Ishikawa (cell line): Measurements from ENCODE around the gene CAMTA1.

Experiments
- CEBPB ChIP-seq: IDR thresholded peaks from 2 replicates; pipeline ENCODE4 v1.6.1; 2012
- CREB1 ChIP-seq: IDR thresholded peaks from 2 replicates; pipeline ENCODE4 v1.6.1; 2012; ENCODE audit warnings: low read depth
- EGR1 ChIP-seq: IDR thresholded peaks from 2 replicates; pipeline ENCODE4 v1.6.1; 2012
- EP300 ChIP-seq: IDR thresholded peaks from 2 replicates; pipeline ENCODE4 v1.6.1; 2012; ENCODE audit warnings: borderline replicate concordance
- FOXM1 ChIP-seq: IDR thresholded peaks from 2 replicates; pipeline ENCODE4 v1.6.1; 2012; ENCODE audit warnings: low read depth, borderline replicate concordance
- NFIC ChIP-seq: IDR thresholded peaks from 2 replicates; pipeline ENCODE4 v1.6.1; 2012
- RAD21 ChIP-seq: IDR thresholded peaks from 2 replicates; pipeline ENCODE4 v1.6.1; 2012; ENCODE audit warnings: low read depth
- TAF1 ChIP-seq: IDR thresholded peaks from 2 replicates; pipeline ENCODE4 v1.6.1; 2012; ENCODE audit warnings: low read depth, mild to moderate bottlenecking
- TCF12 ChIP-seq: IDR thresholded peaks from 2 replicates; pipeline ENCODE4 v1.6.1; 2012; ENCODE audit warnings: low read depth
- TEAD4 ChIP-seq: IDR thresholded peaks from 2 replicates; pipeline ENCODE4 v1.6.1; 2012
- YY1 ChIP-seq: IDR thresholded peaks from 2 replicates; pipeline ENCODE4 v1.6.1; 2012; ENCODE audit warnings: low read depth
- ZBTB7A ChIP-seq: IDR thresholded peaks from 2 replicates; pipeline ENCODE4 v1.6.1; 2012; ENCODE audit warnings: low read depth
- TF ChIP-seq, protein P1 (sequence below): IDR thresholded peaks from 2 replicates; pipeline ENCODE4 v1.6.1; 2012
- TF ChIP-seq, protein P2 (sequence below): IDR thresholded peaks from 2 replicates; pipeline ENCODE4 v1.6.1; 2012; ENCODE audit warnings: low read depth, mild to moderate bottlenecking
- TF ChIP-seq, protein P3 (sequence below): IDR thresholded peaks from 2 replicates; pipeline ENCODE4 v1.6.1; 2012

Gene CAMTA1

DNA sequence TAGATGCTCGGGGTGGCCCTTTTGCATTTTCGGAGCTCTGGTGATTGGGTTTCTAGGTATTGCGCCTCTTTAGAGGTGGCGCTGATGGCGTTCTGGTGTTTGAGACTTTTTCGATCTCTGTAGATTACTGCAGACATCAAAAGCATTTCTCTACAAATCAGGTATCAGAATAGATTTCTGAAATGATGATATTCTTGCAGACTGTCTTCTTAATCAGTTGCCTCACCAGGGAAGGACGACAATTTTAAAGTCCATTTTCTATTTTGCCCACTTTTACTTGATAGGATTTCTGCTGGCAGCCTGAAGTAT, 920.6 kb downstream of the CAMTA1 start:
- TF ChIP-seq, protein P1, sequence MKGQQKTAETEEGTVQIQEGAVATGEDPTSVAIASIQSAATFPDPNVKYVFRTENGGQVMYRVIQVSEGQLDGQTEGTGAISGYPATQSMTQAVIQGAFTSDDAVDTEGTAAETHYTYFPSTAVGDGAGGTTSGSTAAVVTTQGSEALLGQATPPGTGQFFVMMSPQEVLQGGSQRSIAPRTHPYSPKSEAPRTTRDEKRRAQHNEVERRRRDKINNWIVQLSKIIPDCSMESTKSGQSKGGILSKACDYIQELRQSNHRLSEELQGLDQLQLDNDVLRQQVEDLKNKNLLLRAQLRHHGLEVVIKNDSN = no peak
- TF ChIP-seq EGR1 (no peak), EP300 (no peak), YY1 (no peak), ZBTB7A (no peak), TAF1 (no peak), TEAD4 (no peak), FOXM1 (no peak), RAD21 (no peak), CREB1 (no peak), NFIC (no peak), TCF12 (no peak), CEBPB (no peak)
- TF ChIP-seq, protein P2, sequence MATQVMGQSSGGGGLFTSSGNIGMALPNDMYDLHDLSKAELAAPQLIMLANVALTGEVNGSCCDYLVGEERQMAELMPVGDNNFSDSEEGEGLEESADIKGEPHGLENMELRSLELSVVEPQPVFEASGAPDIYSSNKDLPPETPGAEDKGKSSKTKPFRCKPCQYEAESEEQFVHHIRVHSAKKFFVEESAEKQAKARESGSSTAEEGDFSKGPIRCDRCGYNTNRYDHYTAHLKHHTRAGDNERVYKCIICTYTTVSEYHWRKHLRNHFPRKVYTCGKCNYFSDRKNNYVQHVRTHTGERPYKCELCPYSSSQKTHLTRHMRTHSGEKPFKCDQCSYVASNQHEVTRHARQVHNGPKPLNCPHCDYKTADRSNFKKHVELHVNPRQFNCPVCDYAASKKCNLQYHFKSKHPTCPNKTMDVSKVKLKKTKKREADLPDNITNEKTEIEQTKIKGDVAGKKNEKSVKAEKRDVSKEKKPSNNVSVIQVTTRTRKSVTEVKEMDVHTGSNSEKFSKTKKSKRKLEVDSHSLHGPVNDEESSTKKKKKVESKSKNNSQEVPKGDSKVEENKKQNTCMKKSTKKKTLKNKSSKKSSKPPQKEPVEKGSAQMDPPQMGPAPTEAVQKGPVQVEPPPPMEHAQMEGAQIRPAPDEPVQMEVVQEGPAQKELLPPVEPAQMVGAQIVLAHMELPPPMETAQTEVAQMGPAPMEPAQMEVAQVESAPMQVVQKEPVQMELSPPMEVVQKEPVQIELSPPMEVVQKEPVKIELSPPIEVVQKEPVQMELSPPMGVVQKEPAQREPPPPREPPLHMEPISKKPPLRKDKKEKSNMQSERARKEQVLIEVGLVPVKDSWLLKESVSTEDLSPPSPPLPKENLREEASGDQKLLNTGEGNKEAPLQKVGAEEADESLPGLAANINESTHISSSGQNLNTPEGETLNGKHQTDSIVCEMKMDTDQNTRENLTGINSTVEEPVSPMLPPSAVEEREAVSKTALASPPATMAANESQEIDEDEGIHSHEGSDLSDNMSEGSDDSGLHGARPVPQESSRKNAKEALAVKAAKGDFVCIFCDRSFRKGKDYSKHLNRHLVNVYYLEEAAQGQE = no peak
- TF ChIP-seq, protein P3, sequence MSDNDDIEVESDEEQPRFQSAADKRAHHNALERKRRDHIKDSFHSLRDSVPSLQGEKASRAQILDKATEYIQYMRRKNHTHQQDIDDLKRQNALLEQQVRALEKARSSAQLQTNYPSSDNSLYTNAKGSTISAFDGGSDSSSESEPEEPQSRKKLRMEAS = no peak

DNA sequence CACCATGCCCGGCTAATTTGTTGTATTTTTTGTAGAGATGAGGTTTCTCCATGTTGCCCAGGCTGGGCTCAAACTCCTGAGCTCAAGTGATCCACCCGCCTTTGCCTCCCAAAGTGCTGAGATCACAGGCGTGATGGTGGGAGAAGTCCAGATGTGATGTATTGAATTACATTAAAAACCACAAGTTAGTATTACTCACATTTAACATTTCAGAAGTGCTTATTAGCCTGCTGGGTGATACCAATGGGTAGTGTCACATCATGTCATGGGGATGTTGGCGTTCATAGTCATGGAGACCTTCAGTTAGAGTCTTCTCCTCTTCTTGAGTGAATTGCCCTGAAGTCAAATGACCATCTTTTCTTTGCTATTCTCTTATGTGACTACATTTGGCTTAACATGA, 922.3 kb downstream of the CAMTA1 start:
- TF ChIP-seq EP300 = no peak
- no peak for TF ChIP-seq CEBPB
- TF ChIP-seq TEAD4 = no peak
- TF ChIP-seq FOXM1 = no peak
- no peak for TF ChIP-seq CREB1
- no peak for TF ChIP-seq NFIC
- no peak for TF ChIP-seq ZBTB7A
- no peak for TF ChIP-seq TAF1
- TF ChIP-seq, protein P2 = no peak
- TF ChIP-seq, protein P3 = no peak
- TF ChIP-seq RAD21 = no peak
- TF ChIP-seq EGR1 = no peak
- TF ChIP-seq YY1 = no peak
- TF ChIP-seq, protein P1 = no peak
- no peak for TF ChIP-seq TCF12

DNA sequence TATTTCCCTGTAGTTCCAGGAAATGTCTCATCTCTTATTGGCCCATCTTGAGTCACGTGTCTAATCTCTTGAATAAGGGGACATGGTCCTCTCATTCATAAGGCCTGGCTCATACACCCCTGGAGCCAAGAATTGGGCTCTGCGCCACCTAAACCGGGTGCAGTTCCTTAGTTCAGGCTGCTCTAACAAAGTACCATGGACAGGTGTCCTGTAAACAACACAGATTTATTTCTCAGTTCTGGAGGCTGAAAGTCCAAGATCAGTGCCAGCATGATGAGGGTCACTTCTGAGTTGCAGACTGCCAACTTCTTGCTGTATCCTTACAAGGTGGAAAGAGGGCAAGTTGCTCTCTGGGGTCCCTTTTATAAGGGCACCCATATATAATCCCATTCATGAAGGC, 925.6 kb downstream of the CAMTA1 start:
- no peak for TF ChIP-seq EGR1
- TF ChIP-seq, protein P2 = peak; percentile 46; the same call in 1 of the 2 replicates

DNA sequence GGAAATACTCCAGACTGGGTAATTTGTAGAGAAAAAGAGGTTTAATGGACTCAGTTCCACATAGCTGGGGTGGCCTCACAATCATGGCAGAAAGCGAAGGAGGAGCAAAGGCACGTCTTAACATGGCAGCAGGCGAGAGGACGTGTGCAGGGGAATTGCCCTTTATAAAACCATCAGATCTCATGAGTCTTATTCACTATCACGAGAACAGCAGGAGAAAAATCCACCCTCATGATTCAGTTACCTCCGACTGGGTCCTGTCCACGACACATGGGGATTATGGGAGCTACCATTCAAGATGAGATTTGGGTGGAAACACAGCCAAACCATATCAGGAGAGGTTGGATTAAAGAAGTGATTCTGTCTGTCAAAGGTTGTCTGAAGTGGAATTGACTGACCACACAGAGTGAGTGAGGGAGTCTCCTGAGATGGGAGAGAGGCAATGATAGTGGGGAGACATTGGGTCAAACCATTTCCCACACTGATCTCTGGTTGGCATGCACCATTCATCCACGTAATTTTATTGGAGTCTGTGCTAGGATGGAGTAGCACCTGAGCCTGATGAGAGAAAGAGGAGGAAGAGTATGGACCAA, 927.6 kb downstream of the CAMTA1 start:
- TF ChIP-seq TEAD4 (no peak), NFIC (no peak), EGR1 (no peak)

DNA sequence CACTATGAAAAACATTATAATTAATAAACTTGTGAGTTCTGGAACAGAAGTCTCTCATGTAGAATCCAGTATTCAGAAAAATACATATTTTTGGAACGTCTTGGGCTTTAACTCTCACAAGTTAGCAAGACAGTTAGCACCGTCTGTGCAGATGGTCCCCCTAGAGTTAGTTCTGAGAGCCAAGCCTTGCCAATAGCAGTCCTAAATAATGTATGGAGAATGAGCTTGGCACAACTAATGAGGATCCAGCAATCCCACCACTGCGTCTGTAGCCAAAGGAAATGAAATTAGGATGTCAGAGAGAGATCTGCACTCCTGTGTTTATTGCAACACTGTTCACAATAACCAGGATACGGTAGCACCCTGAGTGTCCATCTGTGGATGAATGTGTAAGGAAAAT, 931.3 kb downstream of the CAMTA1 start:
- TF ChIP-seq, protein P2 = no peak
- TF ChIP-seq TCF12 (no peak), TEAD4 (no peak), FOXM1 (no peak), EP300 (no peak), EGR1 (no peak)
- TF ChIP-seq, protein P3 = no peak
